ENCODE data around the gene NR1D2. TPM values are rescaled to one million over a fixed set of nuclear protein-coding genes. Genes with fewer than 3 reads are reported as not detected.

The NR1D2 gene
- total and polyA plus RNA-seq, 3 experiments from 2014 or later = 7.9 to 57.1 (median 8.4) TPM

DNA sequence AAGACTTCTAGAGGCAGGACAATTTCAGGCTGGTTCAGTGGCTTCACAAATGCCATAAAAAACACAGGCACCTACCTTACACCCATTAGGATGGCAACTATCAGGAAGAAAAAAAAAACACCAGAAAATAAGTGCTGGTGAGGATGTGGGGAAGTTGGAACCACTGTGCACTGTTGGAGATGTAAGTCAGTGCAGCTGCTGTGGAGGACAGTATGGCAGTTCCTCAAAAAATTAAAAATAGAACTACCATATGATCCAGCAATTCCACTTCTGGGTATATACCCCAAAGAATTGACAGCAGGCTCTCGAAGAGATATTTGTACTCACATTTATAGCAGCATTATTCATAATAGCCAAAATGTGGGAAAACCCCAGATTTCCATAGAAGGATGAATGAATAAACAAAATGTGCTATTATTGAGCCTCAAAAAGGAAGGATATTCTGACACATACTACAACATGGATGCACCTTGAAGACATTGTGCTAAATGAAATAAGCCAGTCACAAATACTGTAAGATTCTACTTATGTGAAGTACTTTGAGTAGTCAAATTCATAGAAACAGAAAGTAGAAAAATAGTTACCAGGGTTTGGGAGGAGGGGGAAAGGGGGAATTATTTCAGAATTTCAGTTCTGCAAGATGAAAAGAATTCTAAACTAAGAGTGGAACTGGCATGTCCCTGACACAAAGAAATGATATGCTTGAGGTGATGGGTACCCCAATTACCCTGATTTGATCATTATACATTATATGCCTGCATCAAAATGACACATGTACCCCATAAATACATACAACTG lies 40.9 kb downstream of the NR1D2 start:
- no peaks in the 10 kb centered on the region for H3K9me3 Mint-ChIP-seq
- peaks cover 0 to 3% (median 0%) of the 10 kb centered on the region in 3 donors for H3K36me3 Mint-ChIP-seq
- DNase-seq = no peak
- H3K27me3 Mint-ChIP-seq = no peaks in the 10 kb centered on the region
- no peaks in the 10 kb centered on the region for H3K4me1 ChIP-seq (ENCODE audit: insufficient read depth, low read length)
- no peak overlapping the region for H3K27ac Mint-ChIP-seq
- H3K4me3 ChIP-seq (ENCODE audit: low read length) = no peak overlapping the region
- no peaks in the 10 kb centered on the region for H3K9me3 ChIP-seq (ENCODE audit: low read length)
- H3K4me3 Mint-ChIP-seq = no peak overlapping the region
- no peaks in the 10 kb centered on the region for H3K4me1 Mint-ChIP-seq
- H3K27ac ChIP-seq (ENCODE audit: low read depth, low read length) = no peak overlapping the region
- H3K27me3 ChIP-seq (ENCODE audit: insufficient read depth, low read length, poor library complexity, severe bottlenecking) = no peaks in the 10 kb centered on the region
- no peaks in the 10 kb centered on the region for H3K36me3 ChIP-seq (ENCODE audit: insufficient read depth, low read length)
- ChIA-PET CTCF (no interaction called here), POLR2A (no interaction called here)

DNA sequence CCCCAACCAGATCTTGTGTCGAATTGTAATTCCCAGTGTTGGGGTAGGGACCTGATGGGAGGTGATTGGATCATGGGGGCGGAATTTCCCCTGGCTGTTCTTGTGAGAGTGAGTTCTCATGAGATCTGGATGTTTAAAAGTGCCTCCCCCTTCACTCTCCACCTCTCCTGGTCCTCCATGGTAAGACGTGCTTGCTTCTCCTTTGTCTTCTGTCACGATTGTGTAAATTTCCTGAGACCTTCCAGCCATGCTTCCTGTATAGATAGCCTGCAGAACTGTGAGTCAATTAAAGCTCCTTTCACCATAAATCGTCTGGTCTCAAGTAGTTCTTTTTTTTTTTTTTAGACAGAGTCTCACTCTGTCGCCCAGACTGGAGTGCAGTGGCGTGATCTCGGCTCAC lies 42.3 kb downstream of the NR1D2 start:
- peaks cover 0 to 1% (median 0%) of the 10 kb centered on the region in 3 donors for H3K36me3 Mint-ChIP-seq
- H3K9me3 Mint-ChIP-seq = no peaks in the 10 kb centered on the region
- ChIA-PET CTCF (no interaction called here), POLR2A (no interaction called here)
- H3K4me1 ChIP-seq (ENCODE audit: insufficient read depth, low read length) = no peaks in the 10 kb centered on the region
- H3K9me3 ChIP-seq (ENCODE audit: low read length) = no peaks in the 10 kb centered on the region
- no peak overlapping the region for H3K4me3 ChIP-seq (ENCODE audit: low read length)
- no peak overlapping the region for H3K4me3 Mint-ChIP-seq
- no peak overlapping the region for H3K27ac ChIP-seq (ENCODE audit: low read depth, low read length)
- H3K4me1 Mint-ChIP-seq = peaks cover 1 to 11% (median 9%) of the 10 kb centered on the region in 3 donors
- peak overlapping the region in 1 of 8 donors; percentile 8 for H3K27ac Mint-ChIP-seq
- H3K27me3 ChIP-seq (ENCODE audit: insufficient read depth, low read length, poor library complexity, severe bottlenecking) = no peaks in the 10 kb centered on the region
- DNase-seq = no peak
- H3K27me3 Mint-ChIP-seq = peaks cover 0 to 1% of the 10 kb centered on the region in 2 donors
- no peaks in the 10 kb centered on the region for H3K36me3 ChIP-seq (ENCODE audit: insufficient read depth, low read length)

DNA sequence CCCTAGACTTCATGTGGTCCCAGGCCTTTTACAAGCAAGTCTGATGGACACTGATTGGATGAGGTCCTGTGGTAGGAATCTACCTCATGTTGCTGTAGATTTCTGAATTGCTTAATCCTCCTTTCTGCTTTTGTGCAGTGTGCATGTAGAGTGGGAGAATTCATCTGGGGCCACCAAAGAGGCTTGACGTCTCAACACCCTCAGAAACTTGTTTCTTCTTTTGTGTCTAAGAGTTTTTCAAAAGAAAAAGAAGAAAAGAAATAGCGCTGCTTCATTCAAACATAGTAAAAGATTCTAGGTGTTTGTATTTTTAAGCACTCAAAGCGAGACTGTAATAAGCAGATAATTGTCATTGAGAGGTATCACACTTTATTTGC lies 46.2 kb downstream of the NR1D2 start:
- POLR2A ChIA-PET = no interaction called here
- H3K27me3 Mint-ChIP-seq = peaks cover 0 to 3% of the 10 kb centered on the region in 2 donors

DNA sequence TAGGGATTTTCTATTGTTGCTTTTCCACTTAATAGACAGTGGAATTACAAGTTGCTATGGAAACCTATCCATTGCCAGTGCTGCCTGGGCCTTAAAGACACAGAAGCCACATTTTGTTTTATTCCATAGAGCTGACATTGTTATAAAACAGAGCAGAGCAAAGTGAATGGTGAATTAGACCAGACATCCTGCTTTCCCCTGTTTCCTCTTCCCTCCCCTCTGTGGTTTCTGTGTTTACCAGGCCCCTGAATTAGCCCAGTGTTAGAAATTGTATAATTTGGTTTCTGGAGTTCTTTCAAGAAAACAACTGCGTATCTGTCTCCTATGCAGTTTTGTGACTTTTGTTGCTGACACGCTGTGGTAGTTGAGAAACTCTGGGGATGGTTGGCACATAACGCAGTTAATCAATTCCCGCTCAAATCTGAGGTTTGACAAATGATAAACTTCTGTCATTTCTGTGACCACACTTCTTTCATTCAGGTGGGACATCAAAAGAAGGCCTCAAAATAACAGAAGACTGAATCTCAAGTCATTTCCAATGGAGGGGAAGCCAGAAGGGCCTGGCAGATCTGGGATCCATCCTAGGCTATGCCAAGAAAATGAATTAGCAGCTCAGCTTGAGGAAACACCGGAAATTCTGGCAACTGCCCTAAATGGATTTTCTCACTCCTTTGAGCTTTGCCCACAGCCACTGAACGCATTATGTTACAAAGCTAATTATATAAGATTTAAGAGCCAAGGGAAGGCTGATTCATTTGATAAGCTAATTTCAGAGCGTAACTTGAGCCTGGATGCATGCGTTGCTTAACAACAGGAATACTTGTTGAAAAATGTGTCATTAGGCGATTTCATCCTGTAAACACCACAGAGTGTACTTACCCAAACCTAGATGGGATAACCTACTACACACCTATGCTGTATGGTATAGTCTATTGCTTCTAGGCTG lies 46.9 kb downstream of the NR1D2 start:
- ChIA-PET CTCF (no interaction called here), POLR2A (no interaction called here)
- Histone ChIP-seq H3K4me1 (ENCODE audit: insufficient read depth, low read length) (no peaks in the 10 kb centered on the region), H3K9me3 (ENCODE audit: low read length) (no peaks in the 10 kb centered on the region), H3K27ac (ENCODE audit: low read depth, low read length) (no peak overlapping the region), H3K27me3 (ENCODE audit: insufficient read depth, low read length, poor library complexity, severe bottlenecking) (no peaks in the 10 kb centered on the region), H3K4me3 (ENCODE audit: low read length) (no peak overlapping the region), H3K36me3 (ENCODE audit: insufficient read depth, low read length) (no peaks in the 10 kb centered on the region)
- H3K4me3 Mint-ChIP-seq = no peak overlapping the region
- DNase-seq = no peak
- peak overlapping the region in 2 of 8 donors; percentile 39 to 52 for H3K27ac Mint-ChIP-seq
- H3K4me1 Mint-ChIP-seq = peaks cover 1 to 11% (median 9%) of the 10 kb centered on the region in 3 donors
- H3K9me3 Mint-ChIP-seq = no peaks in the 10 kb centered on the region
- no peaks in the 10 kb centered on the region for H3K36me3 Mint-ChIP-seq
- peaks cover 0 to 3% of the 10 kb centered on the region in 2 donors for H3K27me3 Mint-ChIP-seq

More for the DNA sequence above, 46.2 kb downstream of the NR1D2 start:
- no peak for DNase-seq
- Histone ChIP-seq H3K9me3 (ENCODE audit: low read length) (no peaks in the 10 kb centered on the region), H3K36me3 (ENCODE audit: insufficient read depth, low read length) (no peaks in the 10 kb centered on the region), H3K27me3 (ENCODE audit: insufficient read depth, low read length, poor library complexity, severe bottlenecking) (no peaks in the 10 kb centered on the region), H3K4me1 (ENCODE audit: insufficient read depth, low read length) (no peaks in the 10 kb centered on the region), H3K27ac (ENCODE audit: low read depth, low read length) (no peak overlapping the region), H3K4me3 (ENCODE audit: low read length) (no peak overlapping the region)
- Mint-ChIP-seq H3K9me3 (no peaks in the 10 kb centered on the region), H3K4me3 (no peak overlapping the region), H3K4me1 (peaks cover 1 to 11% (median 9%) of the 10 kb centered on the region in 3 donors), H3K27ac (peak overlapping the region in 1 of 8 donors; percentile 69), H3K36me3 (no peaks in the 10 kb centered on the region)
- CTCF ChIA-PET = no interaction called here

DNA sequence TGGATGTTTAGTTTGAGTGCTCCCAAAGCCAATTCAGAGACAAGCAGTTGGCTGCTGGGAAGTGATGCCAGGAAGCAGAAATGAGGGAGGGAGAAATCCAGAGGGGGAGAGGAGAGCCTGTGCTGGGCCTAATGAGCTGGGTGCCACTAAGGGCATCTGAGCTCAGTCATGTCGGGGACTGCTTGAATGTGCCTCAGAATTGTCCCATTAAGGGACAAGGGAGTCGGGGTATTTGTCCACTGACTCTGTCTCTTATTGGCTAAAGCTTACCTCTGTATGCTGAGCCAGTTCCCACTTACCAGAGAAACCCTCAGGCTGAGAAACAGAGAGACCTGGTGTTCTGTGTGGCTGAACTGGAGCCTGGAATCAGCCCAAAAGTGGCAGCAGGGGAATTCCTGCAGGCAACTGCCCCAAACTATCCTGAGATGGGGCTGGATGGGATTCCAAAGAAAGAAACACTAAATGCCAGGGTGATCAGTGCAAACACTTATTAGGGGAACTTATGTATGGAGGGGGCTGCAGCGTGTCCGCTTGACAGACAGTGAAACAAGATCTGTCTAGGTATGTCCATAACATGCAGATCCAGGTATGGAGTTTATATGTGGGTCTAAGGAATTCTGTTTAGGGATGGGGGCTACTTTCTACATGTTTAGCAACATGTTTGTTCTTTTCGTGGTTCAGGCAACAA lies 48.6 kb downstream of the NR1D2 start:
- peaks cover 1 to 11% (median 9%) of the 10 kb centered on the region in 3 donors for H3K4me1 Mint-ChIP-seq
- no peaks in the 10 kb centered on the region for H3K9me3 Mint-ChIP-seq
- Histone ChIP-seq H3K27me3 (ENCODE audit: insufficient read depth, low read length, poor library complexity, severe bottlenecking) (no peaks in the 10 kb centered on the region), H3K36me3 (ENCODE audit: insufficient read depth, low read length) (no peaks in the 10 kb centered on the region), H3K27ac (ENCODE audit: low read depth, low read length) (no peak overlapping the region), H3K4me1 (ENCODE audit: insufficient read depth, low read length) (no peaks in the 10 kb centered on the region), H3K9me3 (ENCODE audit: low read length) (no peaks in the 10 kb centered on the region), H3K4me3 (ENCODE audit: low read length) (no peak overlapping the region)
- DNase-seq = no peak
- H3K27ac Mint-ChIP-seq = no peak overlapping the region
- ChIA-PET POLR2A (no interaction called here), CTCF (no interaction called here)
- no peak overlapping the region for H3K4me3 Mint-ChIP-seq
- peaks cover 0 to 3% of the 10 kb centered on the region in 2 donors for H3K27me3 Mint-ChIP-seq
- H3K36me3 Mint-ChIP-seq = no peaks in the 10 kb centered on the region

DNA sequence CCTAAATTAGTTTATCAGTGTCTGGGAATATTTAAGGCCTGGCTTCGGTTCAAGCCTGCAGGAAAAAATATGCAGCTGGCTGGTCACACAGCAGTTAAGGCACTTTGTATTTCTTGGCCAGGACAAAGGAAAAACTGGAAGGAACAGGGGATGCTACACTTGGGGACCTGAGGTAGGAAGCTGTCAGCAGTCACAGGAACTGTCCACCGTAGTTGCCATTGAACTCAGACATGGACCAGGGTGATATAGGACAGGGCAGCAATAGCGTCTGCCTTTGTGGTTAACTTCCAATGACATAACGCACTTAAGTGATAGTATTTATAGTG lies 49.1 kb downstream of the NR1D2 start:
- Histone ChIP-seq H3K27ac (ENCODE audit: low read depth, low read length) (no peak overlapping the region), H3K4me3 (ENCODE audit: low read length) (no peak overlapping the region), H3K27me3 (ENCODE audit: insufficient read depth, low read length, poor library complexity, severe bottlenecking) (peaks cover 1% of the 10 kb centered on the region), H3K36me3 (ENCODE audit: insufficient read depth, low read length) (no peaks in the 10 kb centered on the region), H3K4me1 (ENCODE audit: insufficient read depth, low read length) (no peaks in the 10 kb centered on the region), H3K9me3 (ENCODE audit: low read length) (no peaks in the 10 kb centered on the region)
- ChIA-PET POLR2A (no interaction called here), CTCF (no interaction called here)
- Mint-ChIP-seq H3K4me3 (no peak overlapping the region), H3K27ac (no peak overlapping the region), H3K36me3 (no peaks in the 10 kb centered on the region), H3K4me1 (peaks cover 4 to 14% (median 9%) of the 10 kb centered on the region in 3 donors), H3K27me3 (peaks cover 4 to 6% of the 10 kb centered on the region in 2 donors), H3K9me3 (no peaks in the 10 kb centered on the region)
- DNase-seq = no peak

DNA sequence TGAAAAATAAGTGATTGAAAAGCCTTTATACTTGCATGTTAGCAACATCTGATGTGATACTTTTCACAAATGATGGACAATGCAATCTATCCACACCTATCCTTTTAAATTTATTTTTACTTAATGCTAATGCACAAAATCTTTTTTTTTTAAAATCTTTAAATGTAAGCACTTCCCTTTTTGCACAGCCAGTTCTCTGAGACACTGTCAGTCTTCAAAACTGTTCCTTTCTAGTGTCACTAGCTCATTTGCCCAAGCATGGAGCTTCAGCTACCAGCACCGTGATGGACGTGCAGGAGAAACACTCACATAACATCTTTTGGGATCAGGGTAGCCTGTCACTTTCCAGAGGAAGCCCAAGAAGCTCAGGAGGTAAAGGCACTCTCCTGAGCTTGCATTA lies 50.1 kb downstream of the NR1D2 start:
- H3K27me3 Mint-ChIP-seq = peaks cover 5 to 6% of the 10 kb centered on the region in 2 donors
- CTCF ChIA-PET = no interaction called here
- POLR2A ChIA-PET = no interaction called here

DNA sequence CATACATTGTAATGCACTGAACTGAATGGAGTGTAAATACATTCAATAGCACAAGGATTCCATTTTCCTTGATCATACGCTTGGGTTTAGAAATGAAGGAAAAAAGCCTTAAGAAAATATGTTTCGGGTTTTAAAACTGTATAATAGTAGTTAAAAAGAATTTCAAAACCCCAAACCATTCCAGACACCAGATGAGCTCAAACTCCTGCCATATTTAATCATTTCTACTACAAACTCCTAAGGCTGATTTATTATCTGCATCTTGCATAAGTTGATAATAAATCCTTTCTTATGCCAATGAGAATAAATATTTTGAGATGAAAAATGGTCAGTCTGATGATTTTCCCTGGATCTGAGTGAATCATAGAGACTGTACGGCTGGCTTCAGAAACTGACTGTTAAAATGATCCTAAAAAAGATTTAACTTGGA lies 51.0 kb downstream of the NR1D2 start:
- Histone ChIP-seq H3K9me3 (ENCODE audit: low read length) (no peaks in the 10 kb centered on the region), H3K4me3 (ENCODE audit: low read length) (no peak overlapping the region), H3K27me3 (ENCODE audit: insufficient read depth, low read length, poor library complexity, severe bottlenecking) (peaks cover 5% of the 10 kb centered on the region), H3K27ac (ENCODE audit: low read depth, low read length) (no peak overlapping the region), H3K4me1 (ENCODE audit: insufficient read depth, low read length) (no peaks in the 10 kb centered on the region), H3K36me3 (ENCODE audit: insufficient read depth, low read length) (no peaks in the 10 kb centered on the region)
- H3K27me3 Mint-ChIP-seq = peaks cover 5 to 6% of the 10 kb centered on the region in 2 donors
- no peaks in the 10 kb centered on the region for H3K36me3 Mint-ChIP-seq
- POLR2A ChIA-PET = interaction anchor here (0.6 kb wide), 1 partner anchor 35 kb away, joined by 6 read pairs; no protein-coding TSS in a partner anchor
- DNase-seq = no peak
- H3K4me3 Mint-ChIP-seq = no peak overlapping the region
- H3K4me1 Mint-ChIP-seq = peaks cover 4 to 14% (median 9%) of the 10 kb centered on the region in 3 donors
- no peak overlapping the region for H3K27ac Mint-ChIP-seq
- CTCF ChIA-PET = no interaction called here
- H3K9me3 Mint-ChIP-seq = no peaks in the 10 kb centered on the region

More for the DNA sequence above, 50.1 kb downstream of the NR1D2 start:
- Mint-ChIP-seq H3K4me1 (peaks cover 4 to 14% (median 9%) of the 10 kb centered on the region in 3 donors), H3K36me3 (no peaks in the 10 kb centered on the region), H3K27ac (no peak overlapping the region), H3K9me3 (no peaks in the 10 kb centered on the region), H3K4me3 (no peak overlapping the region)
- H3K27me3 ChIP-seq (ENCODE audit: insufficient read depth, low read length, poor library complexity, severe bottlenecking) = peaks cover 5% of the 10 kb centered on the region
- no peaks in the 10 kb centered on the region for H3K9me3 ChIP-seq (ENCODE audit: low read length)
- H3K27ac ChIP-seq (ENCODE audit: low read depth, low read length) = no peak overlapping the region
- no peaks in the 10 kb centered on the region for H3K36me3 ChIP-seq (ENCODE audit: insufficient read depth, low read length)
- DNase-seq = no peak
- no peaks in the 10 kb centered on the region for H3K4me1 ChIP-seq (ENCODE audit: insufficient read depth, low read length)
- H3K4me3 ChIP-seq (ENCODE audit: low read length) = no peak overlapping the region

Data from CD8-positive, alpha-beta memory T cell (primary cell).